Cardiac muscle cell (in vitro differentiated cells and primary cell): ENCODE measurements around the gene ABCC11. TPM values are rescaled to one million over a fixed set of nuclear protein-coding genes. Genes with fewer than 3 reads are reported as not detected.

Experiments
- DNase-seq, 2 donors: peaks; one replicate each; pipeline versions ENCODE4 v3.0.0 to v3.0.0-alpha.2; 2010 to 2017; ENCODE audit warnings: low read depth in 1 of 2, low spot score in 1 of 2
- H3K27ac ChIP-seq: fragments of 200-600 bp; sonication (generic); 2 replicates; pipeline ENCODE4 v1.5.1; 2016
- H3K27me3 ChIP-seq: fragments of 200-600 bp; sonication (generic); 2 replicates; pipeline ENCODE4 v1.6.0; 2016; ENCODE audit warnings: control low read depth
- H3K36me3 ChIP-seq: fragments of 200-600 bp; sonication (generic); 2 replicates; pipeline ENCODE4 v1.5.1; 2016; ENCODE audit warnings: control low read depth
- H3K4me1 ChIP-seq: fragments of 200-600 bp; sonication (generic); 2 replicates; pipeline ENCODE4 v1.8.1; 2017; ENCODE audit warnings: low read depth, mild to moderate bottlenecking, mixed run types
- H3K4me3 ChIP-seq: fragments of 200-600 bp; sonication (generic); 2 replicates; pipeline ENCODE4 v1.5.1; 2016; ENCODE audit warnings: mild to moderate bottlenecking
- H3K9me3 ChIP-seq: fragments of 200-600 bp; sonication (generic); 2 replicates; pipeline ENCODE4 v1.5.1; 2017; ENCODE audit warnings: low read depth, mild to moderate bottlenecking, control low read depth
- polyA plus RNA-seq: library from polyadenylated mRNA; unstranded; fragments of >200 nt; fragmentation: Nextera tagmentation; extraction: Ambion mirVana; gene quantifications from 2 replicates; pipeline ENCODE4 v1.2.1, GENCODE V29; 2016
- total RNA-seq: library from RNA; depleted of rRNA; stranded (reverse); fragments of >200 nt; gene quantifications from 2 replicates; pipeline ENCODE4 v1.2.3, GENCODE V29; 2016
- TF ChIP-seq, protein P1 (sequence below): IDR thresholded peaks from 2 replicates; pipeline ENCODE4 v1.5.1; 2012; ENCODE audit warnings: low read depth, mild to moderate bottlenecking, low read length

Gene ABCC11
- total and polyA plus RNA-seq, 2 experiments from 2014 or later, result 0.05 to 0.18 TPM

DNA sequence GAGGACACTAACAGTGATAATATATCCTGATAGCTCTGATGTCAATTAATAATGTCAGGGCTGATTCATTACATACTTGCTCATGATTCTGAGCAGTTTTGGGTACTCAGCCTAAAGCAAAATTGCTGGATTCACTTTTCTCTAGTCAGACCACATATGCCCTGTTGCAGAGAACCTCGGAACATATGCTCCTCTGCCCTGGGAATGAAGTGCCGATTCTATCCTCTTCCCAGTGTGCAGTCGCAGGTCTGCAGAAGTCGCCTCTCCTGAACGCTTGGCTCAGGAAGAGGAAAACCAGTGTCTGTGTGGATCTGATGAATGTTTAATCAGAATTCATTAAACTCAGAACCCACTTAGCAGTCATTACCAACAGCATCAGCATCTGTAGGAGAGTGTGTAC lies 126.1 kb downstream of the ABCC11 start:
- no peak for DNase-seq
- H3K4me1 ChIP-seq, result no peaks in the 10 kb centered on the region
- no peak overlapping the region for H3K4me3 ChIP-seq

DNA sequence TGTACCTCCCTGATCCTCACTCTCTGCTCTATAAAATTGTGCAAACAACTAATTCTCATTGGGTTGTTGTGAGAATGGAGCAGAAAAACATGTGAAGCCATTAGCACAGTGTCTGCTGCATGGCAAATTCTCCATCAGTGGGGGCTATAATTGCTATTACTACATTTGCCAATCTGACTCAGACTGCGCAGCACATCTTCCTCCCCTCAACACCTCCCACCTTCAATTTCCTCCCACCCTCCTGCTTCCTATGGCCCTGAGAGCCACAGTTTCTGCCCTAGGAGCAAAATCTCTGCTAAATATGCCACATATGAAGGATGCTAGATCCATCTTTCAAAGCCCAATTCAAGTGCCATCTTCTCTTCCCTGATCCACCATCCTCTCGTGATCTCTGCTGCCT lies 128.5 kb downstream of the ABCC11 start:
- Histone ChIP-seq H3K27me3 (no peaks in the 10 kb centered on the region), H3K27ac (no peak overlapping the region), H3K9me3 (no peaks in the 10 kb centered on the region), H3K36me3 (no peaks in the 10 kb centered on the region), H3K4me1 (no peaks in the 10 kb centered on the region), H3K4me3 (no peak overlapping the region)
- DNase-seq, result no peak
- TF ChIP-seq, protein P1, sequence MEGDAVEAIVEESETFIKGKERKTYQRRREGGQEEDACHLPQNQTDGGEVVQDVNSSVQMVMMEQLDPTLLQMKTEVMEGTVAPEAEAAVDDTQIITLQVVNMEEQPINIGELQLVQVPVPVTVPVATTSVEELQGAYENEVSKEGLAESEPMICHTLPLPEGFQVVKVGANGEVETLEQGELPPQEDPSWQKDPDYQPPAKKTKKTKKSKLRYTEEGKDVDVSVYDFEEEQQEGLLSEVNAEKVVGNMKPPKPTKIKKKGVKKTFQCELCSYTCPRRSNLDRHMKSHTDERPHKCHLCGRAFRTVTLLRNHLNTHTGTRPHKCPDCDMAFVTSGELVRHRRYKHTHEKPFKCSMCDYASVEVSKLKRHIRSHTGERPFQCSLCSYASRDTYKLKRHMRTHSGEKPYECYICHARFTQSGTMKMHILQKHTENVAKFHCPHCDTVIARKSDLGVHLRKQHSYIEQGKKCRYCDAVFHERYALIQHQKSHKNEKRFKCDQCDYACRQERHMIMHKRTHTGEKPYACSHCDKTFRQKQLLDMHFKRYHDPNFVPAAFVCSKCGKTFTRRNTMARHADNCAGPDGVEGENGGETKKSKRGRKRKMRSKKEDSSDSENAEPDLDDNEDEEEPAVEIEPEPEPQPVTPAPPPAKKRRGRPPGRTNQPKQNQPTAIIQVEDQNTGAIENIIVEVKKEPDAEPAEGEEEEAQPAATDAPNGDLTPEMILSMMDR, result no peak

More for the DNA sequence above, 126.1 kb downstream of the ABCC11 start:
- TF ChIP-seq, protein P1, result no peak
- Histone ChIP-seq H3K36me3 (no peaks in the 10 kb centered on the region), H3K9me3 (no peaks in the 10 kb centered on the region), H3K27me3 (no peaks in the 10 kb centered on the region), H3K27ac (no peak overlapping the region)

DNA sequence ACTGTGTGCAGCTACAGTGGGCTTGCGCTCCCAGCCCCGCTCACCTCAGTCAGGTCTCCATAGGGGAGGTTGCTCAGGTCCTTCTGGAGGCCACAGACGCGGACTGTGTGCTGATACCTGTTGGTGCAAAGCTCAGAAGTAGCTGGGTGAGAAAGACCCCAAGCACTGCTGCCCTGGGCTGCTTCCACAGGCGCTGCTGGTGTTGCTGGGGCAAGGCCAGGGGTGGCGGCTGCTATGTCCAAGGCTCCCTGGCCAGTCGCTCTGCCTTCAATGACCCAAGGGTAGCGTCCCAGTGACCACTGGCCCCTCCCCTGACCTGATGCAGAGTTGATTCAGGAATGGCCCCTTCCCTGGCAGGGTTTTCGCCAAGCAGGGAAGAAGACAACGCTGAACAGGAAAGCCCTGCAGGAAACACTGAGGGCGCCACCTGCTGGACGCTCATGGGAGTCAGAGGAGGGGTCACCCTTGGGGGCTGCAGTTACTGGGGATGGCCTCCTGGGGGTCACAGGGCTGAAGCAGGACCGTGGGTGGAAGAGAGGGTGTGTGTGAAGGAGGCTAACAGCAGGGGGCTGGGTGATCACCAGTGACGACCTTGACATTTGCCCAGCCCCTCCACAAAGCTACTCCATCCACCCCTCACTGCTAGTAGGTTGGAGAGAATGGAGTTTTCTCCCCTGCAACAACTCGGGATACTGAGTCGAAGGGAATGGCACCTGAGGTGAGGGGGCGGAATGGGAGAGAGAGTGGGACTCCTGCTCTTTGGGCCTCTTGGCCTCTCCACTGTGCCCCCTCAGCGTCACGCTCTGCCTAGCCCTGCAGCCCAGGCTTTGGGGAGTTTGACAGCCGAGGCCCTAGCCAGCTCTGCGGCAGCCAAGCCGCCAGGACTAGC lies 129.9 kb downstream of the ABCC11 start:
- H3K9me3 ChIP-seq, result no peaks in the 10 kb centered on the region
- TF ChIP-seq, protein P1, result peak; percentile 91
- no peaks in the 10 kb centered on the region for H3K27me3 ChIP-seq
- no peak overlapping the region for H3K27ac ChIP-seq
- no peaks in the 10 kb centered on the region for H3K4me1 ChIP-seq
- peak; percentile 72 to 86 for DNase-seq
- no peak overlapping the region for H3K4me3 ChIP-seq
- no peaks in the 10 kb centered on the region for H3K36me3 ChIP-seq

Other genes starting within 250 kb of the ABCC11 start
- 0.07 TPM in 1 of 2 replicates, not detected in the other for gene ABCC12, start 91.5 kb downstream of the ABCC11 start, total RNA-seq
- not detected in 2 replicates for gene ABCC12, start 91.5 kb downstream of the ABCC11 start, polyA plus RNA-seq
- 48.1 and 60.3 TPM in 2 replicates for gene LONP2, start 3.2 kb downstream of the ABCC11 start, total RNA-seq
- 42.5 and 51.8 TPM in 2 replicates for gene LONP2, start 3.2 kb downstream of the ABCC11 start, polyA plus RNA-seq
- 26.8 and 26.9 TPM in 2 replicates for gene SIAH1, start 137.9 kb upstream of the ABCC11 start, total RNA-seq
- 46.4 and 64.8 TPM in 2 replicates for gene SIAH1, start 137.9 kb upstream of the ABCC11 start, polyA plus RNA-seq